Measurements from ENCODE around the gene L3MBTL3. TPM values are rescaled to one million over a fixed set of nuclear protein-coding genes. Genes with fewer than 3 reads are reported as not detected.

L3MBTL3 gene
- total RNA-seq, 1 experiment from 2014 or later, result 14.3 TPM

DNA sequence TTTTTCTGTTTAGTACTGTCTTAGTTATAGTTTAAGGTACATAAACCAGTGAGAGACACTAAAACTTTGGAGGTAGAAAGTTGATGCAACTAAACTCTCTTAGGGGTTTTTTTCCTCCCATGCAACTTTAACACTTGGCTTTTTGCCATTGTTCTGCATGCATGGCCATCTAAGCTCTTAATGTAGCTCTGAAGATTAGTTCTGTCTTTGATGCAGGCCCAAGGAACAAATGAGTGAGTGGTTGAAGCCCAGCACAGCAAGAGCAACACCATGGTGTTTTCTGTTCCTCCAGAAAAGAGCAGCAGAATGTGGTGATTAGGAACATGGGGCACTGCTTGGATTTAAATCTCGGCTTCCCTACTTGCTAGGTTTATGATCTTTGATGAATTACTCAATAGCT lies 89.3 kb downstream of the L3MBTL3 start:
- no peaks in the 10 kb centered on the region for H3K27me3 Mint-ChIP-seq (ENCODE audit: insufficient read depth, unreplicated experiment)
- POLR2A ChIA-PET, result no interaction called here
- H3K27ac Mint-ChIP-seq (ENCODE audit: unreplicated experiment), result no peak overlapping the region
- no peaks in the 10 kb centered on the region for H3K4me1 Mint-ChIP-seq (ENCODE audit: low read depth, unreplicated experiment)
- H3K4me3 Mint-ChIP-seq (ENCODE audit: unreplicated experiment), result no peak overlapping the region
- CTCF ChIA-PET, result no interaction called here
- no peaks in the 10 kb centered on the region for H3K4me1 ChIP-seq
- no peaks in the 10 kb centered on the region for H3K9me3 Mint-ChIP-seq (ENCODE audit: unreplicated experiment)
- H3K27me3 ChIP-seq (replicated peaks; ENCODE audit: control insufficient read depth, insufficient read depth, low read length), result no peaks in the 10 kb centered on the region
- BruUV-seq (replicated peaks), result no TSS peak
- no peaks in the 10 kb centered on the region for H3K9me3 ChIP-seq
- intact Hi-C loops (cut with micrococcal nuclease; ENCODE audit: unreplicated experiment), result no loop called here
- H3K4me3 ChIP-seq (ENCODE audit: low read depth, low read length), result no peak overlapping the region
- no peaks in the 10 kb centered on the region for H3K36me3 ChIP-seq (ENCODE audit: control insufficient read depth, insufficient read depth, low read length)
- DNase-seq, result no peak
- no peaks in the 10 kb centered on the region for H3K36me3 Mint-ChIP-seq (ENCODE audit: insufficient read depth, unreplicated experiment)
- TF ChIP-seq CTCF (IDR thresholded peaks at IDR 0.05; ENCODE audit: insufficient read depth in 1 of 2, low read depth in 1 of 2, low read length in 1 of 2, severe bottlenecking in 1 of 2, unreplicated experiment in 1 of 2), result no peak

DNA sequence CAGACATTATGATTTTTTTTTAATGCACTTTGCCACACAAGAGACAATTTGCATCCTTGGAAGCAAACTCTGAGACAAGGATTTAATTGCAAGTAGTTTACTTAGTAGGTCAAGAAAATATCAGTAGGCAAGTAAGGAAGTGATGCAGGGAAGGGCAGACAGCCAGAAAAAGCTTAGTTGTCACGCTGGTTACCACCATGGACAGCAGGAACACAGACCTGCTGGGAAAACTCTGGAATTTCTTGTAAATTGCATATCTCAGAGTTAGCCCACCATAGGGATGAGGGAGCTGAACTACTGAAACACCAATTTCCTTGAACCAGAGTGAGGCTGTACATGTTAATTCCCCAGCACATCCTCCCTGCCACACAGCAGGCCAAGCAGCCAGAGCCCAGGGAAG lies 92.7 kb downstream of the L3MBTL3 start:
- no TSS peak for BruUV-seq (replicated peaks)
- no peak for TF ChIP-seq CTCF (IDR thresholded peaks at IDR 0.05; ENCODE audit: insufficient read depth in 1 of 2, low read depth in 1 of 2, low read length in 1 of 2, severe bottlenecking in 1 of 2, unreplicated experiment in 1 of 2)
- Histone ChIP-seq H3K36me3 (ENCODE audit: control insufficient read depth, insufficient read depth, low read length) (no peaks in the 10 kb centered on the region), H3K27me3 (replicated peaks; ENCODE audit: control insufficient read depth, insufficient read depth, low read length) (no peaks in the 10 kb centered on the region), H3K4me1 (no peaks in the 10 kb centered on the region), H3K9me3 (no peaks in the 10 kb centered on the region), H3K4me3 (ENCODE audit: low read depth, low read length) (no peak overlapping the region)
- H3K27ac Mint-ChIP-seq (ENCODE audit: unreplicated experiment), result no peak overlapping the region
- H3K27me3 Mint-ChIP-seq (ENCODE audit: insufficient read depth, unreplicated experiment), result no peaks in the 10 kb centered on the region
- intact Hi-C loops (cut with micrococcal nuclease; ENCODE audit: unreplicated experiment), result no loop called here
- no peak overlapping the region for H3K4me3 Mint-ChIP-seq (ENCODE audit: unreplicated experiment)
- H3K9me3 Mint-ChIP-seq (ENCODE audit: unreplicated experiment), result no peaks in the 10 kb centered on the region
- ChIA-PET POLR2A (no interaction called here), CTCF (no interaction called here)
- H3K4me1 Mint-ChIP-seq (ENCODE audit: low read depth, unreplicated experiment), result no peaks in the 10 kb centered on the region
- DNase-seq, result no peak
- H3K36me3 Mint-ChIP-seq (ENCODE audit: insufficient read depth, unreplicated experiment), result no peaks in the 10 kb centered on the region

- H3K4me3 ChIP-seq (ENCODE audit: low read depth, low read length), result no peak overlapping the region
- H3K27me3 ChIP-seq (replicated peaks; ENCODE audit: control insufficient read depth, insufficient read depth, low read length), result no peaks in the 10 kb centered on the region
- H3K4me1 ChIP-seq, result no peaks in the 10 kb centered on the region
- no TSS peak for BruUV-seq (replicated peaks)
- POLR2A ChIA-PET, result no interaction called here
- H3K4me1 Mint-ChIP-seq (ENCODE audit: low read depth, unreplicated experiment), result no peaks in the 10 kb centered on the region
- no peaks in the 10 kb centered on the region for H3K36me3 ChIP-seq (ENCODE audit: control insufficient read depth, insufficient read depth, low read length)
- no peak for TF ChIP-seq CTCF (IDR thresholded peaks at IDR 0.05; ENCODE audit: insufficient read depth in 1 of 2, low read depth in 1 of 2, low read length in 1 of 2, severe bottlenecking in 1 of 2, unreplicated experiment in 1 of 2)
- H3K9me3 ChIP-seq, result no peaks in the 10 kb centered on the region
- no peaks in the 10 kb centered on the region for H3K9me3 Mint-ChIP-seq (ENCODE audit: unreplicated experiment)
- DNase-seq, result no peak
- H3K4me3 Mint-ChIP-seq (ENCODE audit: unreplicated experiment), result no peak overlapping the region
- no peaks in the 10 kb centered on the region for H3K27me3 Mint-ChIP-seq (ENCODE audit: insufficient read depth, unreplicated experiment)
- no peaks in the 10 kb centered on the region for H3K36me3 Mint-ChIP-seq (ENCODE audit: insufficient read depth, unreplicated experiment)
- CTCF ChIA-PET, result no interaction called here
- H3K27ac Mint-ChIP-seq (ENCODE audit: unreplicated experiment), result no peak overlapping the region
- intact Hi-C loops (cut with micrococcal nuclease; ENCODE audit: unreplicated experiment), result no loop called here
Measured at GRCh38 chr6:130113201-130113710, 94.9 kb downstream of the L3MBTL3 start.

Measured in Caco-2 (cell line).